Activated CD4-positive, alpha-beta T cell treated with anti-CD3 and anti-CD28 coated beads, Interleukin-2, amount 10 ng/mL, durations not matched to agents 24 days and 14 days (primary cell): ENCODE measurements around the gene ADGRF5. TPM values are rescaled to one million over a fixed set of nuclear protein-coding genes. Genes with fewer than 3 reads are reported as not detected.

Experiments
- total RNA-seq: library from RNA; stranded (reverse); gene quantifications from 2 replicates; pipeline ENCODE4 v1.2.3, GENCODE V29; 2022

ADGRF5 gene
- total RNA-seq, 1 donor from 2014 or later = not detected

Other genes starting within 250 kb of the ADGRF5 start
- gene TDRD6, start 234.1 kb downstream of the ADGRF5 start, total RNA-seq = not detected in 2 replicates
- gene PLA2G7, start 186.6 kb downstream of the ADGRF5 start, total RNA-seq = not detected in 2 replicates
- gene ANKRD66, start 175.0 kb downstream of the ADGRF5 start, total RNA-seq = not detected in 2 replicates
- not detected in 2 replicates for gene MEP1A, start 128.5 kb downstream of the ADGRF5 start, total RNA-seq
- gene ADGRF1, start 120.4 kb upstream of the ADGRF5 start, total RNA-seq = not detected in 2 replicates